Lung microvascular endothelial cell (primary cell): ENCODE data around the gene SRPX2. TPM values are rescaled to one million over a fixed set of nuclear protein-coding genes. Genes with fewer than 3 reads are reported as not detected.
"Not testable (repeated sequence)": the region's sequence is repeated elsewhere in the genome, so short reads cannot be mapped to it uniquely, and the experiment has no call there.

Experiments used
- DNase-seq, 2 donors: peaks; one replicate each; pipeline versions ENCODE4 v3.0.0 to v3.0.0-alpha.2; 2010; ENCODE audit warnings: low read depth in 2 of 2
- total RNA-seq: library from RNA; depleted of rRNA; stranded (reverse); fragments of >200 nt; gene quantifications from 2 replicates; pipeline ENCODE4 v1.2.1, GENCODE V29; 2014

SRPX2 gene
- total RNA-seq, 1 donor from 2014 or later = 8.1 TPM

DNA sequence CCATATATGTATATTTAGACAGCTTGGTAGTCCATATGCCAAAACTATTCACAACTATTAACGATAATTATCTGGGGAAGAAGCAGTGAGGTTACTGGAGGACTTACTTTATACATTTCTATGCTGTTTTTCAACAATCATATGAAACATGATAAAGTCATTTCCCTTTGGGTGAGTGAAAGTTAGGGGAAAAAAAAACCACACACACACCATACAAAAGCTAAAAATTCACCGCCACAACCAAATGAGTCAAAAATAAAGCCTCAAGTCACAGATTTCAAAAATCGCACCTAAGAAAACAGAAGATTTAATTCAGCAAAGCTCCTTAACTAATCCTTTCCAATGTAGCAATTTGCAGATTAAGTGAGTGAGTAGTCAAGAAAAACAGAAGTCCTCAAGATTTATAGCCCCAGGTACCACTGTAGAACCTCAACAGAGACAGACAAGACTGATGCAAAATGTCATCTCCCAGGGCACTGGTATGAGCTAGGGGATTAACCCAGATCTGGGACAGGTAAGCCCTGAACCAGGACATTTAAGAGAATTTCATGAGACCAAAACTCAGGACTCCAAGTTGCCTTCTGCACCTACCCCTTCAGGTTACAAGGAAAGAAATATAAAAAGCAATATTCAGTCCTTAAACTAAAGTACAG is 52.8 kb downstream of the SRPX2 start:
- no peak for DNase-seq

DNA sequence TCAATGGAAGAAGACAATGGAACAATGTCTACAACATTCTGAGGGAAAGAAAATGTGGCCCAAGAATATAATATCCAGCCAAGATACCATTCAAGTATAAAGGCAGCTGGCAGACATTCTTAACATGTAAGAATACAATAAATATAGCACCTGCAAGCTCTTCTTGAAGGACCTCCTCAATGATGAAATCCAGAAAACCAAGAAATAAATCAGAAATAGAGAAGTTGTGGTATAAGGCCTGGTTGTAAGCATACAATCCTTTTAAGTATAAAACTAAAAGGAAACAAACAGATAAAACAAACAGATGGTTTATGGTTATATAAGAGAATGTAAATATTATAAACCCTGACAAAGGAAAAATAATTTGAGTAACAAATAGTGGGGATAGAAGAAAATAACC is 54.6 kb downstream of the SRPX2 start:
- no peak for DNase-seq

DNA sequence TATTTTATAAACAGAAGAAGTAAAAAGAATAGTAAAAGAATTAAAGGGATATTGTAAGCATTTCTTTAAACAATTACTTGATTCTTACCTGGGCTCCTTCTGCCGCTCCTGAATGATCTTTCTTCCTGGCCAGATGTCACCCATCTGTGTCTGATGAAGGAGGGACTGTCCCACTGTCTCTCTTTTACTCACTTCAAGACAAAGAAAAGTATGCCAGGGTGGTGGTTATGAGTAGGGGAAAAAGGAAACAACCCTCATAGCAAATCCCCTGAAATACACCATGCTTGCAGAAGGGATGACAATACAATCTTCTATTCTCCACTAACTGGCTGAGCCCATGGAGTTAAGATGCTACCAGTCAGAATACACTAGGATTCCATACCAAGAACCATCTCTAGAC is 56.8 kb downstream of the SRPX2 start:
- DNase-seq = no peak

DNA sequence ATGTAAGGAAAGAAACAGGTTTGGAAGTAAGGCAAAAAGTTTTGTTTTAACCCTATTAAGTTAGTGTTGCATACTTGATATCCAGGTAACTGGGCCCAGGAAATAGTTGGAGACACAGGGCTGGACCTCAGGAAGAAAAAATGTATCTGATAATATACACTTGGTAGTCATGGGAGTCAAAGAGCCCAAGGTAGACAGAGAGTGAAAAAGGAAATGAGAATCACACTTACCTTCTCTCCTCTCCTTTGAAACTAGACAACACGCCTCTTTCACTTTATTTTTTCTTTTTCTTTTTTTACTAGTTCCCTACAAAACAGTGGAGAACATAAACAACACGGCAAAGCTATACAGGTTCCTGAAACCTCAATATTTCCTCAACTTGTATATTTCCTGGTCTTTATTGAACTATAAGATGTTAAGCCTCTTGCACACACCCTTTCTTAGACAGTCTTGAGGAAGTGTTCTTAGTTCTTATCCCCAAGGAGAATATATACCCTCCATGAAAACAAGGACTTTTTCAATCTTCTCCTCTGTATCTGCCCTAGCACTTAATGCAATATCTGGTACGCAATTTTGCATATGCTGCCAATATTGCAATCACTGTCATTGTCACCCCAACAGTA is 60.7 kb downstream of the SRPX2 start:
- no peak for DNase-seq

GRCh38 chrX:100710816-100711215 is 66.8 kb downstream of the SRPX2 start:
- peak; percentile 30 to 47 for DNase-seq

- DNase-seq = no peak
Measured at GRCh38 chrX:100717363-100717762, 73.4 kb downstream of the SRPX2 start.

- DNase-seq = no peak
Measured at GRCh38 chrX:100719139-100719538, 75.1 kb downstream of the SRPX2 start.

DNA sequence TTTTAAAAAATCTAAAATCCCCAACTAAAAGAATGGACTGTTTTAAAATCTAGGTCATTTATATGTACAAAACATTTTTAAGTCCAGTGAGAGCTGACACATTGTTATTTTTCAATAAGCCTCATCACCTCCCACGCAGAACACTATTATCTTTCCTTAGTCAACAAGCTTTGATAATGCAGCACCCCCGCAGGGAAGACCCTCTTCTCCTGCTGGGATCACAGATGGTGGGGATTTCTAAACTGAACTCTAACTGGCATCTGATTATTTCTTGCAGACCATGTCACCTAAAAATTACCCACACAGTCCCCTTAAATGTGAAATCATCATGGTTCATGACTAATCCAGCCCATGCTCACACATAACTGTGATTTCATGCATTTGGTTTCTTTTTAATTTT is 76.3 kb downstream of the SRPX2 start:
- no peak for DNase-seq

GRCh38 chrX:100721328-100721727 is 77.3 kb downstream of the SRPX2 start:
- no peak for DNase-seq

DNA sequence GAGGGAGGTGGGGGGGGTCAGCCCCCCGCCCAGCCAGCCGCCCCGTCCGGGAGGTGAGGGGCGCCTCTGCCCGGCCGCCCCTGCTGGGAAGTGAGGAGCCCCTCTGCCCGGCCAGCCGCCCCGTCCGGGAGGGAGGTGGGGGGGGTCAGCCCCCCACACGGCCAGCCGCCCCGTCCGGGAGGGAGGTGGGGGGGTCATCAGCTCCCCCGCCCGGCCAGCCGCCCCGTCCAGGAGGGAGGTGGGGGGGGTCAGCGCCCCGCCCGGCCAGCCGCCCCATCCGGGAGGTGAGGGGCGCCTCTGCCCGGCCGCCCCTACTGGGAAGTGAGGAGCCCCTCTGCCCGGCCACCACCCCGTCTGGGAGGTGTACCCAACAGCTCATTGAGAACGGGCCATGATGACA is 80.0 kb downstream of the SRPX2 start:
- not testable (repeated sequence) for DNase-seq

Other genes with a start within 250 kb of the SRPX2 start
- under 0.01 and 0.20 TPM in 2 replicates for gene PCDH19, start 233.9 kb upstream of the SRPX2 start, total RNA-seq
- not detected in 2 replicates for gene TNMD, start 59.3 kb upstream of the SRPX2 start, total RNA-seq
- 54.7 and 117 TPM in 2 replicates for gene TSPAN6, start 7.4 kb upstream of the SRPX2 start, total RNA-seq
- gene SYTL4, start 87.9 kb downstream of the SRPX2 start, total RNA-seq = 18.1 and 51.4 TPM in 2 replicates
- 11.1 and 11.9 TPM in 2 replicates for gene CSTF2, start 176.2 kb downstream of the SRPX2 start, total RNA-seq
- not detected in 2 replicates for gene NOX1, start 230.2 kb downstream of the SRPX2 start, total RNA-seq